K562 (cell line): ENCODE results near the gene UBE2N. TPM values are rescaled to one million over a fixed set of nuclear protein-coding genes. Genes with fewer than 3 reads are reported as not detected.
A peak's percentile ranks its signal among the peaks of the same experiment; 100 is the strongest.

Experiments
- EP400 ChIP-seq: fragments of 450-650 bp; IDR thresholded peaks from 2 replicates; pipeline ENCODE4 v1.6.1; 2017; ENCODE audit warnings: antibody characterized with exemption, mild to moderate bottlenecking, moderate library complexity
- ETV5 ChIP-seq: sonication (generic); formaldehyde crosslinking; IDR thresholded peaks from 2 replicates; pipeline ENCODE4 v1.4.0; 2020; ENCODE audit warnings: low read depth, mild to moderate bottlenecking, missing genetic modification reagents
- HDAC2 ChIP-seq: fragments of 450-650 bp; IDR thresholded peaks from 2 replicates; pipeline ENCODE4 v1.6.1; 2016; ENCODE audit warnings: mild to moderate bottlenecking
- HDAC6 ChIP-seq: IDR thresholded peaks from 2 replicates; pipeline ENCODE4 v1.6.1; 2012; ENCODE audit warnings: low read depth, mild to moderate bottlenecking, control low read depth, inconsistent platforms, low read length, moderate library complexity
- MXI1 ChIP-seq: IDR thresholded peaks from 2 replicates; pipeline ENCODE4 v1.6.1; 2011; ENCODE audit warnings: low read depth, mild to moderate bottlenecking, improper control_type of control experiment, low read length
- NELFE ChIP-seq: IDR thresholded peaks from 2 replicates; pipeline ENCODE4 v1.6.1; 2011; ENCODE audit warnings: mild to moderate bottlenecking; ENCODE audit not compliant: insufficient read depth, insufficient read length
- NFIC ChIP-seq: fragments of 450-650 bp; IDR thresholded peaks from 2 replicates; pipeline ENCODE4 v1.6.1; 2017; ENCODE audit warnings: mild to moderate bottlenecking, inconsistent platforms
- PHB2 ChIP-seq: fragments of 450-650 bp; IDR thresholded peaks from 2 replicates; pipeline ENCODE4 v1.6.1; 2017; ENCODE audit warnings: low read depth
- PHTF2 ChIP-seq: fragments of 250-450 bp; sonication (Bioruptor Pico); IDR thresholded peaks from 2 replicates; pipeline ENCODE4 v1.5.0; 2021; ENCODE audit warnings: mild to moderate bottlenecking
- PRMT5 ChIP-seq: sonication (generic); formaldehyde crosslinking; IDR thresholded peaks from 2 replicates; pipeline ENCODE4 v1.5.0; 2020; ENCODE audit warnings: missing genetic modification reagents
- SIX5 ChIP-seq, 2 experiments: IDR thresholded peaks; 2 replicates each; pipeline ENCODE4 v1.6.1; 2011; ENCODE audit warnings: low read length in 2 of 2, borderline replicate concordance in 1 of 2, low read depth in 1 of 2, mild to moderate bottlenecking in 1 of 2, moderate library complexity in 1 of 2; ENCODE audit not compliant: insufficient read depth in 1 of 2
- TCF7L2 ChIP-seq: fragments of 150-350 bp; IDR thresholded peaks from 2 replicates; pipeline ENCODE4 v1.6.1; 2016; ENCODE audit warnings: low read depth, mild to moderate bottlenecking, low read length, moderate library complexity
- TRIM24 ChIP-seq, 2 experiments: fragments of 450-650 bp; IDR thresholded peaks; 2 replicates each; pipeline ENCODE4 v1.6.1; 2016
- USF2 ChIP-seq: sonication (generic); formaldehyde crosslinking; IDR thresholded peaks from 2 replicates; pipeline ENCODE4 v1.5.0; 2020; ENCODE audit warnings: missing genetic modification reagents
- ZBTB8A ChIP-seq: fragments of 450-650 bp; IDR thresholded peaks from 2 replicates; pipeline ENCODE4 v1.6.1; 2018; ENCODE audit warnings: mild to moderate bottlenecking, moderate library complexity; ENCODE audit not compliant: partially characterized antibody
- ZNF24 ChIP-seq: fragments of 450-650 bp; IDR thresholded peaks from 2 replicates; pipeline ENCODE4 v1.6.1; 2016
- ZNF3 ChIP-seq: fragments of 250-450 bp; sonication (Bioruptor Pico); IDR thresholded peaks from 2 replicates; pipeline ENCODE4 v1.5.0; 2021; ENCODE audit warnings: mild to moderate bottlenecking, moderate library complexity
- ZSCAN32 ChIP-seq: fragments of 450-650 bp; formaldehyde crosslinking; IDR thresholded peaks from 2 replicates; pipeline ENCODE4 v1.4.0; 2020; ENCODE audit warnings: mild to moderate bottlenecking, moderate library complexity
- ZZZ3 ChIP-seq: fragments of 450-650 bp; IDR thresholded peaks from 2 replicates; pipeline ENCODE4 v1.6.1; 2016; ENCODE audit warnings: antibody characterized with exemption, mild to moderate bottlenecking, moderate library complexity
- polyA plus RNA-seq, 8 experiments: library from polyadenylated mRNA; depleted of rRNA in 4 of 8; stranded (reverse) in 5 of 8; unstranded in 3 of 8; fragments of >200 nt; fragmentation: Nextera tagmentation in 2 of 8; fragmentation: Illumina TruSeq in 1 of 8; extraction: Ambion mirVana in 2 of 8; extraction: Trizol in 1 of 8; gene quantifications; 2 replicates each; pipeline versions ENCODE4 v1.2.1 to v1.2.3, GENCODE V29; 2011 to 2014; ENCODE audit warnings: inconsistent platforms in 1 of 8, missing spikeins in 1 of 8
- total RNA-seq, 7 experiments: library from RNA; depleted of rRNA in 6 of 7; stranded (reverse); fragments of >200 nt in 6 of 7; fragmentation: Illumina TruSeq in 2 of 7; extraction: Trizol in 2 of 7; gene quantifications; 2 replicates each; pipeline versions ENCODE4 v1.2.1 to v1.2.3, GENCODE V29; 2011 to 2021; ENCODE audit warnings: low replicate concordance in 1 of 7
- TF ChIP-seq, protein P1 (sequence below): fragments of 250-450 bp; sonication (Bioruptor Pico); IDR thresholded peaks from 2 replicates; pipeline ENCODE4 v1.6.1; 2021; ENCODE audit warnings: mild to moderate bottlenecking
- TF ChIP-seq, protein P2 (sequence below): sonication (generic); formaldehyde crosslinking; IDR thresholded peaks from 2 replicates; pipeline ENCODE4 v1.8.0; 2023; ENCODE audit warnings: missing genetic modification reagents, mild to moderate bottlenecking, borderline replicate concordance
- TF ChIP-seq, protein P3 (sequence below): fragments of 450-650 bp; IDR thresholded peaks from 2 replicates; pipeline ENCODE4 v1.6.1; 2016; ENCODE audit warnings: missing biosample characterization, missing genetic modification characterization

Gene UBE2N
- total and polyA plus RNA-seq, 9 of the 15 experiments (the other 6 are each of a cell fraction or from before 2014, with no cell fraction given): 189 to 826 (median 260) TPM

DNA sequence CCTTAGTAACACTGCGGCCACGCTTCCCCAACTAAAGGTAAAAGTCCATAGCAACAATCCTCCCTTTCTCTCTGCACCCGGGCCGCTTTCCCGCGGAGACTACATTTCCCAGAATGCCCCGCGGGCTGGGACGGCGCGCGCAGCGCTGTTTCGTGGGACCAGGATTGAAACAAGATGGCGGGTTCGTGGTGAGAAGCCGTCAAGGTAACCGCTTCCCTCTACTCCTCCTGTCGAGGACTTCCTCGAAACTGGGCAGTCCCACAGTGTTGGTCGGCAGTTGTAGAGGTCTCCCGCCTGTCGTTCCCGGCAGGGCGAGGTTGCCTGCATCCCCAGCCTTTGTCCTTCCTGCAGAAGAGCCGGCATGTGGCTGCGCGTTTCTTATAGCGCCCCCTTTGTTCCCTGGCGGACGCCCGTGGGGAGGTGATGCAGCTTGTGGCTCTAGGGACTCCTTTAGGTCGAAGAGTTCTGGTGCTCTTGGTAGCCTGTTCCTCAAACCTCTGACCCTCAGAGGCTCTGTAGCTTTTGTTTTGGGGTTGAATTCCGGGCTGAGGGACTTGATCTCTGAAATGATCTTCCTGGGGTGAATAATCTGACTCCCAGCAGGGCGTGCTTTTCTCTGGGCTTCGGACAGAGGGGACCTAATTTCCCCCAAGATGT lies 25.7 kb upstream of the UBE2N start, which contains the start of gene MRPL42 (continued):
- no peak for TF ChIP-seq TCF7L2
- TF ChIP-seq, protein P1, sequence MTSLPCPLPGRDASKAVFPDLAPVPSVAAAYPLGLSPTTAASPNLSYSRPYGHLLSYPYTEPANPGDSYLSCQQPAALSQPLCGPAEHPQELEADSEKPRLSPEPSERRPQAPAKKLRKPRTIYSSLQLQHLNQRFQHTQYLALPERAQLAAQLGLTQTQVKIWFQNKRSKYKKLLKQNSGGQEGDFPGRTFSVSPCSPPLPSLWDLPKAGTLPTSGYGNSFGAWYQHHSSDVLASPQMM (CRISPR knock-in tag): no peak
- peak; percentile 74 to 81 for TF ChIP-seq SIX5 (IDR thresholded peaks at IDR 0.05; ENCODE audit: borderline replicate concordance in 1 of 2, insufficient read depth in 1 of 2, low read depth in 1 of 2, low read length in 2 of 2)
- no peak for TF ChIP-seq ZNF3 (CRISPR knock-in tag)
- no peak for TF ChIP-seq ZSCAN32 (CRISPR knock-in tag)
- TF ChIP-seq TRIM24 (IDR thresholded peaks at IDR 0.05): peak in 1 of 2 experiments; percentile 66; a peak in 2 of 4 replicates
- TF ChIP-seq EP400: peak; percentile 100
- TF ChIP-seq ZZZ3: no peak
- TF ChIP-seq ETV5 (CRISPR knock-in tag): peak; percentile 72
- no peak for TF ChIP-seq PHTF2 (CRISPR knock-in tag)
- TF ChIP-seq, protein P2, sequence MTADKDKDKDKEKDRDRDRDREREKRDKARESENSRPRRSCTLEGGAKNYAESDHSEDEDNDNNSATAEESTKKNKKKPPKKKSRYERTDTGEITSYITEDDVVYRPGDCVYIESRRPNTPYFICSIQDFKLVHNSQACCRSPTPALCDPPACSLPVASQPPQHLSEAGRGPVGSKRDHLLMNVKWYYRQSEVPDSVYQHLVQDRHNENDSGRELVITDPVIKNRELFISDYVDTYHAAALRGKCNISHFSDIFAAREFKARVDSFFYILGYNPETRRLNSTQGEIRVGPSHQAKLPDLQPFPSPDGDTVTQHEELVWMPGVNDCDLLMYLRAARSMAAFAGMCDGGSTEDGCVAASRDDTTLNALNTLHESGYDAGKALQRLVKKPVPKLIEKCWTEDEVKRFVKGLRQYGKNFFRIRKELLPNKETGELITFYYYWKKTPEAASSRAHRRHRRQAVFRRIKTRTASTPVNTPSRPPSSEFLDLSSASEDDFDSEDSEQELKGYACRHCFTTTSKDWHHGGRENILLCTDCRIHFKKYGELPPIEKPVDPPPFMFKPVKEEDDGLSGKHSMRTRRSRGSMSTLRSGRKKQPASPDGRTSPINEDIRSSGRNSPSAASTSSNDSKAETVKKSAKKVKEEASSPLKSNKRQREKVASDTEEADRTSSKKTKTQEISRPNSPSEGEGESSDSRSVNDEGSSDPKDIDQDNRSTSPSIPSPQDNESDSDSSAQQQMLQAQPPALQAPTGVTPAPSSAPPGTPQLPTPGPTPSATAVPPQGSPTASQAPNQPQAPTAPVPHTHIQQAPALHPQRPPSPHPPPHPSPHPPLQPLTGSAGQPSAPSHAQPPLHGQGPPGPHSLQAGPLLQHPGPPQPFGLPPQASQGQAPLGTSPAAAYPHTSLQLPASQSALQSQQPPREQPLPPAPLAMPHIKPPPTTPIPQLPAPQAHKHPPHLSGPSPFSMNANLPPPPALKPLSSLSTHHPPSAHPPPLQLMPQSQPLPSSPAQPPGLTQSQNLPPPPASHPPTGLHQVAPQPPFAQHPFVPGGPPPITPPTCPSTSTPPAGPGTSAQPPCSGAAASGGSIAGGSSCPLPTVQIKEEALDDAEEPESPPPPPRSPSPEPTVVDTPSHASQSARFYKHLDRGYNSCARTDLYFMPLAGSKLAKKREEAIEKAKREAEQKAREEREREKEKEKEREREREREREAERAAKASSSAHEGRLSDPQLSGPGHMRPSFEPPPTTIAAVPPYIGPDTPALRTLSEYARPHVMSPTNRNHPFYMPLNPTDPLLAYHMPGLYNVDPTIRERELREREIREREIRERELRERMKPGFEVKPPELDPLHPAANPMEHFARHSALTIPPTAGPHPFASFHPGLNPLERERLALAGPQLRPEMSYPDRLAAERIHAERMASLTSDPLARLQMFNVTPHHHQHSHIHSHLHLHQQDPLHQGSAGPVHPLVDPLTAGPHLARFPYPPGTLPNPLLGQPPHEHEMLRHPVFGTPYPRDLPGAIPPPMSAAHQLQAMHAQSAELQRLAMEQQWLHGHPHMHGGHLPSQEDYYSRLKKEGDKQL (CRISPR knock-in tag): no peak
- TF ChIP-seq HDAC2: peak; percentile 97
- TF ChIP-seq NELFE: no peak
- TF ChIP-seq PRMT5 (CRISPR knock-in tag): no peak
- TF ChIP-seq ZNF24: peak; percentile 53; the same call in 1 of the 2 replicates
- TF ChIP-seq MXI1: peak; percentile 24; the same call in 1 of the 2 replicates
- TF ChIP-seq USF2 (CRISPR knock-in tag): no peak
- TF ChIP-seq, protein P3, sequence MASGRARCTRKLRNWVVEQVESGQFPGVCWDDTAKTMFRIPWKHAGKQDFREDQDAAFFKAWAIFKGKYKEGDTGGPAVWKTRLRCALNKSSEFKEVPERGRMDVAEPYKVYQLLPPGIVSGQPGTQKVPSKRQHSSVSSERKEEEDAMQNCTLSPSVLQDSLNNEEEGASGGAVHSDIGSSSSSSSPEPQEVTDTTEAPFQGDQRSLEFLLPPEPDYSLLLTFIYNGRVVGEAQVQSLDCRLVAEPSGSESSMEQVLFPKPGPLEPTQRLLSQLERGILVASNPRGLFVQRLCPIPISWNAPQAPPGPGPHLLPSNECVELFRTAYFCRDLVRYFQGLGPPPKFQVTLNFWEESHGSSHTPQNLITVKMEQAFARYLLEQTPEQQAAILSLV (tag): no peak
- TF ChIP-seq NFIC: peak; percentile 58
- no peak for TF ChIP-seq HDAC6
- TF ChIP-seq ZBTB8A: no peak
- no peak for TF ChIP-seq PHB2
